HEK293 (cell line): ENCODE measurements around the gene TBXA2R.

ENCODE experiments used
- BCL11B ChIP-seq: fragments of 450-650 bp; formaldehyde crosslinking; IDR thresholded peaks from 2 replicates; pipeline ENCODE4 v1.5.1; 2016; ENCODE audit warnings: low read depth, missing biosample characterization, missing genetic modification characterization
- IKZF3 ChIP-seq: fragments of 450-650 bp; IDR thresholded peaks from 2 replicates; pipeline ENCODE4 v1.5.0; 2018; ENCODE audit warnings: missing biosample characterization, mild to moderate bottlenecking, missing genetic modification characterization, moderate library complexity
- KLF1 ChIP-seq: fragments of 450-650 bp; formaldehyde crosslinking; IDR thresholded peaks from 2 replicates; pipeline ENCODE4 v1.5.1; 2016; ENCODE audit warnings: missing biosample characterization, missing genetic modification characterization
- KLF10 ChIP-seq: fragments of 450-650 bp; IDR thresholded peaks from 2 replicates; pipeline ENCODE4 v1.5.1; 2018; ENCODE audit warnings: missing biosample characterization, mild to moderate bottlenecking, missing genetic modification characterization
- KLF17 ChIP-seq: fragments of 450-650 bp; formaldehyde crosslinking; IDR thresholded peaks from 2 replicates; pipeline ENCODE4 v1.5.1; 2016; ENCODE audit warnings: missing biosample characterization, missing genetic modification characterization
- KLF9 ChIP-seq: fragments of 450-650 bp; formaldehyde crosslinking; IDR thresholded peaks from 2 replicates; pipeline ENCODE4 v1.5.1; 2016; ENCODE audit warnings: missing biosample characterization, missing genetic modification characterization, low read depth
- PRDM1 ChIP-seq: fragments of 450-650 bp; formaldehyde crosslinking; IDR thresholded peaks from 2 replicates; pipeline ENCODE4; 2016; ENCODE audit warnings: missing biosample characterization, missing genetic modification characterization
- REPIN1 ChIP-seq: fragments of 450-650 bp; formaldehyde crosslinking; IDR thresholded peaks from 2 replicates; pipeline ENCODE4 v1.5.1; 2017; ENCODE audit warnings: missing biosample characterization, missing genetic modification characterization, low read depth
- SP2 ChIP-seq: fragments of 450-650 bp; formaldehyde crosslinking; IDR thresholded peaks from 2 replicates; pipeline ENCODE4 v1.5.1; 2016; ENCODE audit warnings: missing biosample characterization, missing genetic modification characterization
- TRIM28 ChIP-seq: IDR thresholded peaks from 2 replicates; pipeline ENCODE4 v1.6.1; 2011; ENCODE audit warnings: low read length, control low read depth, borderline replicate concordance
- ZBTB44 ChIP-seq: fragments of 450-650 bp; IDR thresholded peaks from 2 replicates; pipeline ENCODE4 v1.5.1; 2018; ENCODE audit warnings: missing biosample characterization, mild to moderate bottlenecking, missing genetic modification characterization
- ZBTB48 ChIP-seq: fragments of 450-650 bp; formaldehyde crosslinking; IDR thresholded peaks from 2 replicates; pipeline ENCODE4 v1.5.1; 2016; ENCODE audit warnings: missing biosample characterization, missing genetic modification characterization
- ZBTB6 ChIP-seq: fragments of 450-650 bp; formaldehyde crosslinking; IDR thresholded peaks from 2 replicates; pipeline ENCODE4 v1.5.1; 2017; ENCODE audit warnings: missing biosample characterization, missing genetic modification characterization
- ZFP37 ChIP-seq: fragments of 450-650 bp; formaldehyde crosslinking; IDR thresholded peaks from 2 replicates; pipeline ENCODE4 v1.5.1; 2016; ENCODE audit warnings: missing biosample characterization, missing genetic modification characterization
- ZIC2 ChIP-seq: fragments of 450-650 bp; formaldehyde crosslinking; IDR thresholded peaks from 2 replicates; pipeline ENCODE4 v1.5.1; 2016; ENCODE audit warnings: missing biosample characterization, missing genetic modification characterization
- ZNF157 ChIP-seq: fragments of 450-650 bp; formaldehyde crosslinking; IDR thresholded peaks from 2 replicates; pipeline ENCODE4 v1.5.1; 2016; ENCODE audit warnings: missing biosample characterization, missing genetic modification characterization
- ZNF202 ChIP-seq: fragments of 450-650 bp; formaldehyde crosslinking; IDR thresholded peaks from 2 replicates; pipeline ENCODE4 v1.5.1; 2016; ENCODE audit warnings: missing biosample characterization, missing genetic modification characterization, borderline replicate concordance
- ZNF214 ChIP-seq: fragments of 450-650 bp; formaldehyde crosslinking; IDR thresholded peaks from 2 replicates; pipeline ENCODE4 v1.5.1; 2017; ENCODE audit warnings: missing biosample characterization, mild to moderate bottlenecking, missing genetic modification characterization, borderline replicate concordance
- ZNF223 ChIP-seq: fragments of 450-650 bp; formaldehyde crosslinking; IDR thresholded peaks from 2 replicates; pipeline ENCODE4 v1.5.1; 2016; ENCODE audit warnings: missing biosample characterization, missing genetic modification characterization
- ZNF366 ChIP-seq: fragments of 450-650 bp; formaldehyde crosslinking; conservative IDR thresholded peaks from 2 replicates; pipeline ENCODE4 v1.5.1; 2016; ENCODE audit warnings: missing biosample characterization, missing genetic modification characterization
- ZNF530 ChIP-seq: fragments of 450-650 bp; formaldehyde crosslinking; IDR thresholded peaks from 2 replicates; pipeline ENCODE4 v1.5.1; 2016; ENCODE audit warnings: low read depth, missing biosample characterization, missing genetic modification characterization
- ZNF561 ChIP-seq: fragments of 450-650 bp; IDR thresholded peaks from 2 replicates; pipeline ENCODE4 v1.5.1; 2018; ENCODE audit warnings: missing biosample characterization, missing genetic modification characterization, borderline replicate concordance
- ZNF571 ChIP-seq: fragments of 450-650 bp; formaldehyde crosslinking; IDR thresholded peaks from 2 replicates; pipeline ENCODE4 v1.5.0; 2017; ENCODE audit warnings: missing biosample characterization, missing genetic modification characterization
- ZNF580 ChIP-seq: fragments of 450-650 bp; formaldehyde crosslinking; IDR thresholded peaks from 2 replicates; pipeline ENCODE4 v1.5.1; 2016; ENCODE audit warnings: missing biosample characterization, missing genetic modification characterization
- ZNF596 ChIP-seq: fragments of 450-650 bp; IDR thresholded peaks from 2 replicates; pipeline ENCODE4 v1.5.0; 2018; ENCODE audit warnings: missing biosample characterization, mild to moderate bottlenecking, missing genetic modification characterization, moderate library complexity
- ZNF600 ChIP-seq: fragments of 450-650 bp; formaldehyde crosslinking; IDR thresholded peaks from 2 replicates; pipeline ENCODE4 v1.5.1; 2016; ENCODE audit warnings: missing biosample characterization, missing genetic modification characterization
- ZNF623 ChIP-seq: fragments of 450-650 bp; formaldehyde crosslinking; IDR thresholded peaks from 2 replicates; pipeline ENCODE4 v1.5.1; 2016; ENCODE audit warnings: missing biosample characterization, missing genetic modification characterization
- ZNF658 ChIP-seq: fragments of 450-650 bp; formaldehyde crosslinking; IDR thresholded peaks from 2 replicates; pipeline ENCODE4; 2016; ENCODE audit warnings: missing biosample characterization, missing genetic modification characterization
- ZNF660 ChIP-seq: fragments of 450-650 bp; IDR thresholded peaks from 2 replicates; pipeline ENCODE4 v1.5.1; 2018; ENCODE audit warnings: missing biosample characterization, mild to moderate bottlenecking, missing genetic modification characterization
- ZNF664 ChIP-seq: fragments of 450-650 bp; formaldehyde crosslinking; IDR thresholded peaks from 2 replicates; pipeline ENCODE4 v1.5.1; 2016; ENCODE audit warnings: missing biosample characterization, missing genetic modification characterization
- ZNF701 ChIP-seq: fragments of 450-650 bp; formaldehyde crosslinking; IDR thresholded peaks from 2 replicates; pipeline ENCODE4 v1.5.1; 2016; ENCODE audit warnings: missing biosample characterization, missing genetic modification characterization
- ZNF76 ChIP-seq: fragments of 450-650 bp; formaldehyde crosslinking; IDR thresholded peaks from 2 replicates; pipeline ENCODE4; 2016; ENCODE audit warnings: low read depth, missing biosample characterization, missing genetic modification characterization, borderline replicate concordance
- ZNF837 ChIP-seq: fragments of 450-650 bp; formaldehyde crosslinking; IDR thresholded peaks from 2 replicates; pipeline ENCODE4 v1.5.1; 2016; ENCODE audit warnings: missing biosample characterization, missing genetic modification characterization
- ZSCAN16 ChIP-seq: fragments of 450-650 bp; formaldehyde crosslinking; IDR thresholded peaks from 2 replicates; pipeline ENCODE4 v1.5.1; 2016; ENCODE audit warnings: missing biosample characterization, missing genetic modification characterization
- ZSCAN5A ChIP-seq: fragments of 450-650 bp; formaldehyde crosslinking; IDR thresholded peaks from 2 replicates; pipeline ENCODE4 v1.5.1; 2016; ENCODE audit warnings: missing biosample characterization, missing genetic modification characterization
- ZXDB ChIP-seq: fragments of 450-650 bp; formaldehyde crosslinking; IDR thresholded peaks from 2 replicates; pipeline ENCODE4 v1.5.1; 2016; ENCODE audit warnings: missing biosample characterization, missing genetic modification characterization

Gene TBXA2R

GRCh38 chr19:3544742-3545668 is 61.7 kb downstream of the TBXA2R start (continued):
- TF ChIP-seq ZNF580 = no peak
- no peak for TF ChIP-seq ZNF837 (tag by site-specific recombination)
- TF ChIP-seq ZNF701 = no peak
- no peak for TF ChIP-seq TRIM28
- no peak for TF ChIP-seq ZSCAN16 (tag by site-specific recombination)
- no peak for TF ChIP-seq PRDM1 (tag by site-specific recombination)
- peak; percentile 32; the same call in 1 of the 2 replicates for TF ChIP-seq KLF9
- peak; percentile 28; the same call in 1 of the 2 replicates for TF ChIP-seq KLF1 (tag by site-specific recombination)
- TF ChIP-seq ZFP37 (tag by site-specific recombination) = 0 out of 2 replicates have a peak, but pooled peaks have one; percentile 30
- TF ChIP-seq ZNF660 (tag by site-specific recombination) = 0 out of 2 replicates have a peak, but pooled peaks have one; percentile 15
- TF ChIP-seq ZNF202 (tag by site-specific recombination) = no peak
- peak; percentile 54; the same call in 1 of the 2 replicates for TF ChIP-seq ZNF223 (tag by site-specific recombination)
- TF ChIP-seq ZNF214 (tag by site-specific recombination) = no peak
- no peak for TF ChIP-seq ZBTB44
- TF ChIP-seq ZSCAN5A (tag by site-specific recombination) = peak; percentile 42; the same call in 1 of the 2 replicates
- 0 out of 2 replicates have a peak, but pooled peaks have one; percentile 38 for TF ChIP-seq KLF10 (tag by site-specific recombination)
- peak; percentile 49; the same call in 1 of the 2 replicates for TF ChIP-seq ZXDB (tag by site-specific recombination)
- no peak for TF ChIP-seq ZNF530 (tag by site-specific recombination)
- TF ChIP-seq BCL11B (tag by site-specific recombination) = 0 out of 2 replicates have a peak, but pooled peaks have one; percentile 24
- TF ChIP-seq ZBTB48 (tag by site-specific recombination) = no peak
- TF ChIP-seq ZNF571 (tag by site-specific recombination) = no peak
- peak; percentile 69 for TF ChIP-seq SP2
- no peak for TF ChIP-seq ZBTB6 (tag by site-specific recombination)
- TF ChIP-seq REPIN1 (tag by site-specific recombination) = no peak
- no peak for TF ChIP-seq ZNF596 (tag by site-specific recombination)
- TF ChIP-seq ZNF600 (tag by site-specific recombination) = peak; percentile 82
- TF ChIP-seq KLF17 = peak; percentile 23
- TF ChIP-seq ZNF157 = no peak
- TF ChIP-seq ZNF366 (tag by site-specific recombination) = 0 out of 2 replicates have a peak, but pooled peaks have one; percentile 11
- no peak for TF ChIP-seq ZIC2 (tag by site-specific recombination)
- TF ChIP-seq ZNF76 (tag by site-specific recombination) = 0 out of 2 replicates have a peak, but pooled peaks have one; percentile 35
- no peak for TF ChIP-seq ZNF658 (tag by site-specific recombination)
- TF ChIP-seq IKZF3 = 0 out of 2 replicates have a peak, but pooled peaks have one; percentile 32
- no peak for TF ChIP-seq ZNF664 (tag by site-specific recombination)
- no peak for TF ChIP-seq ZNF561 (tag by site-specific recombination)
- TF ChIP-seq ZNF623 (tag by site-specific recombination) = peak; percentile 87
